Keratinocyte (primary cell): Measurements from ENCODE around the gene PRAMEF9.
"Not testable (repeated sequence)": the region's sequence is repeated elsewhere in the genome, so short reads cannot be mapped to it uniquely, and the experiment has no call there.

Source experiments
- CTCF ChIP-seq, 3 experiments: IDR thresholded peaks in 1 of 3; conservative IDR thresholded peaks in 1 of 3; optimal IDR thresholded peaks in 1 of 3; 2 replicates in 2 of 3; 3 replicates in 1 of 3; pipeline versions ENCODE3 to v1.5.1; 2011; ENCODE audit warnings: low read length in 3 of 3, mild to moderate bottlenecking in 3 of 3, moderate library complexity in 2 of 3, control low read depth in 1 of 3, inconsistent platforms in 1 of 3; ENCODE audit not compliant: insufficient read depth in 2 of 3; ENCODE audit errors: extremely low read depth in 1 of 3
- EZH2 ChIP-seq: IDR thresholded peaks from one replicate; pipeline ENCODE4 v1.6.1; 2012; ENCODE audit warnings: inconsistent platforms, mild to moderate bottlenecking, low read length, moderate library complexity

GRCh38 chr1:13225675-13226204 lies 54.1 kb downstream of the PRAMEF9 start, which contains the start of gene PRAMEF18:
- not testable (repeated sequence) for TF ChIP-seq CTCF (optimal IDR thresholded peaks at IDR 0.05 in 1 of 3, IDR thresholded peaks at IDR 0.05 in 1 of 3, conservative IDR thresholded peaks at IDR 0.05 in 1 of 3; ENCODE audit: extremely low read depth in 1 of 3, insufficient read depth in 2 of 3, low read length in 3 of 3); EZH2
